Measurements from ENCODE around the gene DNAH1.

The DNAH1 gene

GRCh38 chr3:52361454-52361853, 45.3 kb downstream of the DNAH1 start:
- no peak for DNase-seq

- DNase-seq: no peak
These were observed 45.8 kb downstream of the DNAH1 start for GRCh38 chr3:52361898-52362297.

- no peak for DNase-seq
These were observed 48.4 kb downstream of the DNAH1 start for GRCh38 chr3:52364322-52365035.

GRCh38 chr3:52366527-52366926, 50.4 kb downstream of the DNAH1 start:
- DNase-seq: no peak

GRCh38 chr3:52367891-52368880, 52.1 kb downstream of the DNAH1 start:
- DNase-seq: no peak

GRCh38 chr3:52370531-52370930, 54.4 kb downstream of the DNAH1 start:
- no peak for DNase-seq

GRCh38 chr3:52372822-52373504, 56.8 kb downstream of the DNAH1 start:
- no peak for DNase-seq

- no peak for DNase-seq
These were observed 57.6 kb downstream of the DNAH1 start for GRCh38 chr3:52373676-52374075.

GRCh38 chr3:52374173-52374572, 58.1 kb downstream of the DNAH1 start:
- DNase-seq: no peak

GRCh38 chr3:52379610-52380009, 63.5 kb downstream of the DNAH1 start:
- no peak for DNase-seq

- no peak for DNase-seq
These were observed 63.9 kb downstream of the DNAH1 start for GRCh38 chr3:52380023-52380422.

- no peak for DNase-seq
These were observed 65.5 kb downstream of the DNAH1 start for GRCh38 chr3:52381623-52382022.

- DNase-seq: no peak
These were observed 67.3 kb downstream of the DNAH1 start for GRCh38 chr3:52383446-52383845.

- no peak for DNase-seq
These were observed 68.1 kb downstream of the DNAH1 start for GRCh38 chr3:52384019-52384761.

- peak; percentile 99 for DNase-seq
These were observed 69.0 kb downstream of the DNAH1 start for GRCh38 chr3:52385157-52385556.

- no peak for DNase-seq
These were observed 71.4 kb downstream of the DNAH1 start for GRCh38 chr3:52387481-52387880.

GRCh38 chr3:52388348-52388821, 72.3 kb downstream of the DNAH1 start:
- no peak for DNase-seq

- DNase-seq: peak; percentile 74
These were observed 72.8 kb downstream of the DNAH1 start for GRCh38 chr3:52388933-52389332.

- no peak for DNase-seq
These were observed 75.0 kb downstream of the DNAH1 start for GRCh38 chr3:52391096-52391495.

- DNase-seq: no peak
These were observed 76.3 kb downstream of the DNAH1 start for GRCh38 chr3:52392216-52392930.

- no peak for DNase-seq
These were observed 77.2 kb downstream of the DNAH1 start for GRCh38 chr3:52393131-52393807.
